Fibroblast of pulmonary artery (primary cell): Measurements from ENCODE around the gene GLDC.
A peak's percentile ranks its signal among the peaks of the same experiment; 100 is the strongest.

Experiments used
- DNase-seq: peaks from one replicate; pipeline ENCODE4 v3.0.0-alpha.2; 2010; ENCODE audit warnings: low read depth
- H3K4me3 ChIP-seq: replicated peaks from 2 replicates; pipeline ENCODE4 v1.5.1; 2011; ENCODE audit warnings: low read depth, mild to moderate bottlenecking, control low read depth, low read length, moderate library complexity
- CTCF ChIP-seq: IDR thresholded peaks from 2 replicates; pipeline ENCODE4 v1.5.1; 2011; ENCODE audit warnings: mild to moderate bottlenecking, control low read depth, low read length, inconsistent platforms; ENCODE audit errors: missing control alignments

GLDC gene

GRCh38 chr9:6562871-6563430 lies 82.6 kb downstream of the GLDC start:
- DNase-seq = peak; percentile 43
- H3K4me3 ChIP-seq = no peak overlapping the region
- no peak for TF ChIP-seq CTCF

GRCh38 chr9:6562201-6562600 lies 83.3 kb downstream of the GLDC start:
- H3K4me3 ChIP-seq = no peak overlapping the region
- peak; percentile 33 for DNase-seq
- no peak for TF ChIP-seq CTCF

- H3K4me3 ChIP-seq = no peak overlapping the region
- DNase-seq = peak; percentile 45
- no peak for TF ChIP-seq CTCF
These were observed 87.5 kb downstream of the GLDC start for GRCh38 chr9:6557883-6558616.

- H3K4me3 ChIP-seq = no peak overlapping the region
- no peak for DNase-seq
- TF ChIP-seq CTCF = no peak
These were observed 91.7 kb downstream of the GLDC start for GRCh38 chr9:6553866-6554265.

GRCh38 chr9:6552498-6553121 lies 92.9 kb downstream of the GLDC start:
- no peak overlapping the region for H3K4me3 ChIP-seq

GRCh38 chr9:6552033-6552432 lies 93.5 kb downstream of the GLDC start:
- no peak overlapping the region for H3K4me3 ChIP-seq
- peak; percentile 64 for DNase-seq
- peak; percentile 27 for TF ChIP-seq CTCF

More at GRCh38 chr9:6552498-6553121, 92.9 kb downstream of the GLDC start:
- no peak for TF ChIP-seq CTCF
- peak; percentile 47 for DNase-seq
